ENCODE measurements around the gene ADAMTSL1.

Gene ADAMTSL1

GRCh38 chr9:18507151-18507550 lies 33.2 kb downstream of the ADAMTSL1 start:
- TF ChIP-seq CTCF (IDR thresholded peaks at IDR 0.05; ENCODE audit: insufficient read depth, low read length): no peak
- TF ChIP-seq GABPA (IDR thresholded peaks at IDR 0.05; ENCODE audit: low read depth): no peak
- no peak for TF ChIP-seq SPI1 (IDR thresholded peaks at IDR 0.05; ENCODE audit: borderline replicate concordance, low read depth)
- TF ChIP-seq REST (IDR thresholded peaks at IDR 0.05; ENCODE audit: insufficient replicate concordance, low read depth): no peak
- TF ChIP-seq POLR2AphosphoS5 (IDR thresholded peaks at IDR 0.05; ENCODE audit: low read depth): no peak
- no peak for DNase-seq (ENCODE audit: low read depth in 1 of 2, low spot score in 1 of 2)
- no peak overlapping the region for H3K27ac ChIP-seq (replicated peaks)
- H3K27me3 ChIP-seq (ENCODE audit: insufficient read depth, poor library complexity, severe bottlenecking): no peaks in the 10 kb centered on the region
- no peak overlapping the region for H3K4me3 ChIP-seq (replicated peaks; ENCODE audit: insufficient read depth, low read length)

GRCh38 chr9:18516514-18516913 lies 42.6 kb downstream of the ADAMTSL1 start:
- no peak for DNase-seq (ENCODE audit: low read depth in 1 of 2, low spot score in 1 of 2)
- H3K27ac ChIP-seq (replicated peaks): no peak overlapping the region
- H3K27me3 ChIP-seq (ENCODE audit: insufficient read depth, poor library complexity, severe bottlenecking): no peaks in the 10 kb centered on the region
- TF ChIP-seq POLR2AphosphoS5 (IDR thresholded peaks at IDR 0.05; ENCODE audit: low read depth) (no peak), REST (IDR thresholded peaks at IDR 0.05; ENCODE audit: insufficient replicate concordance, low read depth) (no peak), GABPA (IDR thresholded peaks at IDR 0.05; ENCODE audit: low read depth) (no peak), SPI1 (IDR thresholded peaks at IDR 0.05; ENCODE audit: borderline replicate concordance, low read depth) (no peak), CTCF (IDR thresholded peaks at IDR 0.05; ENCODE audit: insufficient read depth, low read length) (no peak)
- no peak overlapping the region for H3K4me3 ChIP-seq (replicated peaks; ENCODE audit: insufficient read depth, low read length)

- TF ChIP-seq REST (IDR thresholded peaks at IDR 0.05; ENCODE audit: insufficient replicate concordance, low read depth): no peak
- no peak overlapping the region for H3K4me3 ChIP-seq (replicated peaks; ENCODE audit: insufficient read depth, low read length)
- no peaks in the 10 kb centered on the region for H3K27me3 ChIP-seq (ENCODE audit: insufficient read depth, poor library complexity, severe bottlenecking)
- H3K27ac ChIP-seq (replicated peaks): no peak overlapping the region
- DNase-seq (ENCODE audit: low read depth in 1 of 2, low spot score in 1 of 2): no peak
Measured at GRCh38 chr9:18516965-18517364, 43.0 kb downstream of the ADAMTSL1 start.

All from HL-60 (cell line).